Neuronal stem cell (in vitro differentiated cells): Measurements from ENCODE around the gene GRPEL2.
A peak's percentile ranks its signal among the peaks of the same experiment; 100 is the strongest.

Experiments used
- DNase-seq: peaks from one replicate; pipeline ENCODE4 v3.0.0-alpha.2; 2013; ENCODE audit warnings: low spot score
- H2AFZ ChIP-seq: one replicate; pipeline ENCODE4 v1.6.1; 2013; ENCODE audit warnings: mild to moderate bottlenecking, low read length, inconsistent platforms
- H2AK5ac ChIP-seq: 2 replicates; pipeline ENCODE4 v1.6.1; 2013; ENCODE audit warnings: low read depth, mild to moderate bottlenecking, inconsistent platforms, low read length, moderate library complexity, mixed read lengths
- H2BK120ac ChIP-seq: 2 replicates; pipeline ENCODE4 v1.6.1; 2013; ENCODE audit warnings: low read depth, mild to moderate bottlenecking, inconsistent platforms, low read length, moderate library complexity, mixed read lengths
- H2BK12ac ChIP-seq: one replicate; pipeline ENCODE4 v1.6.1; 2013; ENCODE audit warnings: low read length, inconsistent platforms
- H2BK15ac ChIP-seq: 2 replicates; pipeline ENCODE4 v1.6.1; 2013; ENCODE audit warnings: mild to moderate bottlenecking, low read length, inconsistent platforms, mixed read lengths
- H2BK5ac ChIP-seq: one replicate; pipeline ENCODE4 v1.6.1; 2013; ENCODE audit warnings: inconsistent platforms, mild to moderate bottlenecking, low read length, moderate library complexity
- H3K14ac ChIP-seq: one replicate; pipeline ENCODE4 v1.6.1; 2013; ENCODE audit warnings: low read length, inconsistent platforms
- H3K18ac ChIP-seq: 2 replicates; pipeline ENCODE4 v1.6.1; 2013; ENCODE audit warnings: low read length, inconsistent platforms
- H3K23ac ChIP-seq: 2 replicates; pipeline ENCODE4 v1.6.1; 2013; ENCODE audit warnings: low read depth, mild to moderate bottlenecking, mixed read lengths, low read length, inconsistent platforms; ENCODE audit not compliant: poor library complexity
- H3K27ac ChIP-seq: replicated peaks from 3 replicates; pipeline ENCODE4 v1.5.1; 2013; ENCODE audit warnings: low read length, inconsistent platforms
- H3K27me3 ChIP-seq, 3 experiments: 2 replicates each; pipeline ENCODE4 v1.6.1; 2013; ENCODE audit warnings: low read length in 3 of 3, mild to moderate bottlenecking in 2 of 3, inconsistent platforms in 1 of 3, low read depth in 1 of 3, mixed read lengths in 1 of 3, moderate library complexity in 1 of 3; ENCODE audit not compliant: control insufficient read depth in 3 of 3, insufficient read depth in 3 of 3
- H3K36me3 ChIP-seq, 2 donors: replicated peaks in 1 of 2; 2 replicates each; pipeline ENCODE4 v1.6.1; 2013; ENCODE audit warnings: low read length in 2 of 2; ENCODE audit not compliant: control insufficient read depth in 2 of 2, insufficient read depth in 2 of 2
- H3K4ac ChIP-seq: 2 replicates; pipeline ENCODE4 v1.6.1; 2013; ENCODE audit warnings: inconsistent platforms, mild to moderate bottlenecking, low read length, moderate library complexity
- H3K4me1 ChIP-seq, 2 donors: 1 replicate in 1 of 2; 2 replicates in 1 of 2; pipeline ENCODE4 v1.6.1; 2013; ENCODE audit warnings: low read length in 2 of 2, low read depth in 1 of 2; ENCODE audit not compliant: control insufficient read depth in 2 of 2, insufficient read depth in 1 of 2
- H3K4me2 ChIP-seq: one replicate; pipeline ENCODE4 v1.6.1; 2013; ENCODE audit warnings: mild to moderate bottlenecking, low read length, inconsistent platforms; ENCODE audit not compliant: insufficient read depth, poor library complexity, severe bottlenecking
- H3K4me3 ChIP-seq, 2 donors: 2 replicates each; pipeline ENCODE4 v1.5.1; 2013; ENCODE audit warnings: low read length in 2 of 2, mild to moderate bottlenecking in 2 of 2, inconsistent platforms in 1 of 2, moderate library complexity in 1 of 2
- H3K79me1 ChIP-seq: one replicate; pipeline ENCODE4 v1.6.1; 2013; ENCODE audit warnings: low read depth, mild to moderate bottlenecking, inconsistent platforms, low read length, moderate library complexity
- H3K9ac ChIP-seq: one replicate; pipeline ENCODE4 v1.6.1; 2013; ENCODE audit warnings: mild to moderate bottlenecking, low read depth, low read length, inconsistent platforms; ENCODE audit not compliant: poor library complexity
- H3K9me3 ChIP-seq, 2 donors: replicated peaks in 1 of 2; 2 replicates each; pipeline versions ENCODE3 to v1.6.1; 2013; ENCODE audit warnings: low read length in 2 of 2, mild to moderate bottlenecking in 2 of 2, inconsistent platforms in 1 of 2, low read depth in 1 of 2, mixed read lengths in 1 of 2, moderate library complexity in 1 of 2; ENCODE audit not compliant: control insufficient read depth in 2 of 2, insufficient read depth in 1 of 2
- H4K8ac ChIP-seq: one replicate; pipeline ENCODE4 v1.6.1; 2013; ENCODE audit warnings: low read depth, mild to moderate bottlenecking, inconsistent platforms, low read length, moderate library complexity
- H4K91ac ChIP-seq: one replicate; pipeline ENCODE4 v1.6.1; 2013; ENCODE audit warnings: low read length, low read depth, mild to moderate bottlenecking, inconsistent platforms; ENCODE audit not compliant: poor library complexity
- WGBS, 2 donors: extraction: QIAGEN DNeasy Blood & Tissue Kit; methylation state at CpG; one replicate each; pipeline ENCODE4 v1.1.7; 2013; ENCODE audit warnings: missing lambda C conversion rate in 2 of 2, mixed read lengths in 1 of 2; ENCODE audit not compliant: insufficient read length in 2 of 2, insufficient replicate concordance in 1 of 2; ENCODE audit errors: extremely low coverage in 2 of 2; 5-methylcytosine and 5-hydroxymethylcytosine counted together

Gene GRPEL2

DNA sequence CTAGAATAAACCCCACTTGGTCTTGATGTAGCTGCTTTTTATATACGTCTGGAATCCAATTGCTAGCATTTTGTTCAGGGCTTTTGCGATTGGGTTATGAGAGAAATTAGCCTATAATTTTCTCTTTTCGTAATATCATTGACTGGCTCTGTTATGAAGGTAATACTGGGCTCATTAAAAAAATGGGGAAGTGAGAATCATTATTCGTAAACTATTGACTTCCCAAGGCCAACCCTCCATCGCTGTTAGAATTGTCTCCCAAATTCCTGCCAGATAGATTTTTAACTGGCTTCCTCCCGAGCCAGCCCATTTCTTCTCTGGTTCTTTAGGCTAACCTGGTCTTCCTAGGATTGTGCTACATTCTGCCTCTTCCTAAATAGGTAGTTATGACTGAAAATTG lies 35.9 kb upstream of the GRPEL2 start:
- no peak overlapping the region for H3K18ac ChIP-seq
- H2BK15ac ChIP-seq, result no peak overlapping the region
- no peak overlapping the region for H4K8ac ChIP-seq
- no peaks in the 10 kb centered on the region for H3K9me3 ChIP-seq
- H3K4ac ChIP-seq, result no peak overlapping the region
- H2BK5ac ChIP-seq, result no peak overlapping the region
- no peak overlapping the region for H2BK120ac ChIP-seq
- H4K91ac ChIP-seq, result no peak overlapping the region
- no peak overlapping the region for H3K4me2 ChIP-seq
- WGBS, 2 donors, result no CpG with 5 or more reads among the region's 6 CpGs
- H3K36me3 ChIP-seq, result no peaks in the 10 kb centered on the region
- DNase-seq, result no peak
- no peak overlapping the region for H2BK12ac ChIP-seq
- H2AK5ac ChIP-seq, result no peak overlapping the region
- H3K4me1 ChIP-seq, result peaks cover 0 to 2% of the 10 kb centered on the region in 2 donors
- H3K23ac ChIP-seq, result no peak overlapping the region
- no peak overlapping the region for H3K14ac ChIP-seq
- no peak overlapping the region for H3K9ac ChIP-seq
- H3K27me3 ChIP-seq, result peaks cover 0 to 47% (median 0%) of the 10 kb centered on the region in 3 experiments
- H3K79me1 ChIP-seq, result no peaks in the 10 kb centered on the region
- no peak overlapping the region for H3K4me3 ChIP-seq
- no peak overlapping the region for H2AFZ ChIP-seq
- no peak overlapping the region for H3K27ac ChIP-seq

GRCh38 chr5:149310488-149310887 lies 34.8 kb upstream of the GRPEL2 start:
- no peak overlapping the region for H3K9ac ChIP-seq
- H3K4ac ChIP-seq, result no peak overlapping the region
- no peaks in the 10 kb centered on the region for H3K9me3 ChIP-seq
- peaks cover 0 to 39% (median 0%) of the 10 kb centered on the region in 3 experiments for H3K27me3 ChIP-seq
- H3K23ac ChIP-seq, result no peak overlapping the region
- H3K79me1 ChIP-seq, result no peaks in the 10 kb centered on the region
- DNase-seq, result no peak
- H3K4me3 ChIP-seq, result no peak overlapping the region
- WGBS, 2 donors, result no CpG with 5 or more reads among the region's 4 CpGs
- no peak overlapping the region for H2AFZ ChIP-seq
- no peak overlapping the region for H4K8ac ChIP-seq
- no peak overlapping the region for H3K4me2 ChIP-seq
- H2BK12ac ChIP-seq, result no peak overlapping the region
- no peak overlapping the region for H2BK5ac ChIP-seq
- H3K27ac ChIP-seq, result no peak overlapping the region
- H3K4me1 ChIP-seq, result peaks cover 0 to 2% of the 10 kb centered on the region in 2 donors
- H4K91ac ChIP-seq, result no peak overlapping the region
- no peak overlapping the region for H2AK5ac ChIP-seq
- H3K14ac ChIP-seq, result no peak overlapping the region
- H2BK120ac ChIP-seq, result no peak overlapping the region
- no peak overlapping the region for H3K18ac ChIP-seq
- no peaks in the 10 kb centered on the region for H3K36me3 ChIP-seq
- H2BK15ac ChIP-seq, result no peak overlapping the region

GRCh38 chr5:149310947-149311658 lies 34.2 kb upstream of the GRPEL2 start:
- Histone ChIP-seq H3K27me3 (peaks cover 0 to 33% (median 0%) of the 10 kb centered on the region in 3 experiments), H3K14ac (no peak overlapping the region), H2BK15ac (no peak overlapping the region), H2BK5ac (no peak overlapping the region), H3K4me3 (no peak overlapping the region), H3K9ac (no peak overlapping the region), H2AK5ac (no peak overlapping the region), H3K27ac (no peak overlapping the region), H2BK120ac (no peak overlapping the region), H3K36me3 (no peaks in the 10 kb centered on the region), H3K23ac (no peak overlapping the region), H3K4me1 (peaks cover 0 to 2% of the 10 kb centered on the region in 2 donors), H3K4ac (no peak overlapping the region), H2AFZ (peak overlapping the region; percentile 36), H2BK12ac (no peak overlapping the region), H3K9me3 (no peaks in the 10 kb centered on the region), H4K8ac (no peak overlapping the region), H4K91ac (no peak overlapping the region), H3K4me2 (no peak overlapping the region), H3K18ac (no peak overlapping the region), H3K79me1 (no peaks in the 10 kb centered on the region)
- DNase-seq, result no peak
- no CpG with 5 or more reads among the region's 10 CpGs for WGBS, 2 donors

- Histone ChIP-seq H3K9me3 (no peaks in the 10 kb centered on the region), H3K14ac (no peak overlapping the region), H2BK5ac (no peak overlapping the region), H3K4me2 (no peak overlapping the region), H4K91ac (no peak overlapping the region), H2BK120ac (no peak overlapping the region), H3K9ac (no peak overlapping the region), H3K23ac (no peak overlapping the region), H4K8ac (no peak overlapping the region), H3K4me3 (no peak overlapping the region), H3K4me1 (peaks cover 0 to 2% of the 10 kb centered on the region in 2 donors), H2AFZ (no peak overlapping the region), H3K18ac (no peak overlapping the region), H3K27me3 (peaks cover 0 to 22% (median 0%) of the 10 kb centered on the region in 3 experiments), H2BK12ac (no peak overlapping the region), H3K4ac (no peak overlapping the region), H3K36me3 (no peaks in the 10 kb centered on the region), H3K27ac (no peak overlapping the region), H2AK5ac (no peak overlapping the region), H2BK15ac (no peak overlapping the region), H3K79me1 (no peaks in the 10 kb centered on the region)
- WGBS, 2 donors, result no CpG with 5 or more reads among the region's 6 CpGs
- no peak for DNase-seq
Observed at GRCh38 chr5:149313151-149313841, 32.0 kb upstream of the GRPEL2 start.
